ENCODE results near the gene DIS3L2.

GRCh38 chr2:232328032-232328422 is 366.5 kb downstream of the DIS3L2 start:
- TF ChIP-seq CTCF (IDR thresholded peaks at IDR 0.05) (no peak), POLR2AphosphoS5 (IDR thresholded peaks at IDR 0.05) (no peak)

Data from esophagus muscularis mucosa (tissue), 3 donors.